GM12891 (cell line): ENCODE results near the gene SDC4.

Experiments
- POLR2A ChIP-seq: IDR thresholded peaks from 2 replicates; pipeline ENCODE4 v1.6.1; 2011; ENCODE audit warnings: low read depth, low read length, control low read depth
- POLR2AphosphoS5 ChIP-seq: IDR thresholded peaks from 2 replicates; pipeline ENCODE4 v1.6.1; 2011; ENCODE audit warnings: low read depth, low read length, control low read depth
- POU2F2 ChIP-seq: IDR thresholded peaks from 2 replicates; pipeline ENCODE4 v1.6.1; 2011; ENCODE audit warnings: low read depth, mild to moderate bottlenecking, control low read depth, low read length, moderate library complexity
- SPI1 ChIP-seq: IDR thresholded peaks from 2 replicates; pipeline ENCODE4 v1.6.1; 2011; ENCODE audit warnings: low read depth, low read length, control low read depth
- TAF1 ChIP-seq: IDR thresholded peaks from 2 replicates; pipeline ENCODE4 v1.6.1; 2011; ENCODE audit warnings: low read depth, low read length, control low read depth

DNA sequence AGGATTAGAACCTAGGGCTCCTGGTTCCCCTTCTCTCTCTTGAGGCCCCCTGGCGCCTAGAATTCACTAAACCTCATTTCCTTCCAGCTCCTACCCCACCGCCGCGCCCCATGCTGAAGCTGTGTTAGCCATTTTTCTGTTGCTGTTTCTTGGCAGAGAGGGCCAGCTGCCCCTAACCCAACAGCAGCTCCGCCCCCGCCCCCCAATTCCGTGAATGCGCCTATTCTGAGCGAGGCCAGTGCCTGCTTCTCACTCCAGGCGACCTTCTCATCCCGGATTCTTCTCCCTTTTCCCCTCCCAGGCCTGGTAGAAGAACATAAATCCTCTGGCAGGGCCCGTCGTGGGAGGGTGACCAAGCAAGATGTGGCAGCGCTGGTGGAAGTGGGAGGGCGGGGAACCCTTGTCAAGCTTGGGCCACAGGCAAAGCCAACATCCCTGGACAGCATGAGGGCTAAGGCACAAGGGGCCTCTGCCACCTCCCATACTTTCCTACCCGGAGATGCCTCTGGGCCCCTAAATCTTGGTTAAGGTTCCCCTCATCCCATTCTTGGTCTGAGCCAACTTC is 41.1 kb downstream of the SDC4 start:
- TF ChIP-seq POLR2AphosphoS5, result no peak
- no peak for TF ChIP-seq POLR2A
- no peak for TF ChIP-seq TAF1
- TF ChIP-seq SPI1, result no peak
- TF ChIP-seq POU2F2, result no peak
